Psoas muscle (tissue), 8 donors: Measurements from ENCODE around the gene SMIM14. TPM values are rescaled to one million over a fixed set of nuclear protein-coding genes. Genes with fewer than 3 reads are reported as not detected.

ENCODE experiments used
- ATAC-seq, 4 donors: fragments of 200-7000 bp; cut with Tn5 transposase; one replicate each; pipeline ENCODE4 v1.9.1; 2020; ENCODE audit warnings: moderate library complexity in 3 of 4, mild to moderate bottlenecking in 2 of 4
- DNase-seq, 2 donors: peaks; one replicate each; pipeline ENCODE4 v3.0.0-alpha.2; 2020
- H3K27ac ChIP-seq: fragments of 200-600 bp; one replicate; pipeline ENCODE4 v1.8.0; 2022
- H3K27me3 ChIP-seq, 3 donors: fragments of 200-600 bp in 1 of 3; one replicate each; pipeline versions ENCODE4 v1.6.1 to v1.8.0; 2013 to 2022; ENCODE audit warnings: low read length in 2 of 3, mild to moderate bottlenecking in 2 of 3, moderate library complexity in 1 of 3; ENCODE audit not compliant: insufficient read depth in 3 of 3
- H3K36me3 ChIP-seq, 2 donors: fragments of 200-600 bp in 1 of 2; one replicate each; pipeline versions ENCODE4 v1.6.1 to v1.8.0; 2013 to 2022; ENCODE audit warnings: low read depth in 1 of 2, mild to moderate bottlenecking in 1 of 2, moderate library complexity in 1 of 2; ENCODE audit not compliant: insufficient read depth in 1 of 2
- H3K4me1 ChIP-seq: fragments of 200-600 bp; one replicate; pipeline ENCODE4 v1.8.0; 2022
- H3K4me3 ChIP-seq: fragments of 200-600 bp; one replicate; pipeline ENCODE4 v1.8.0; 2022; ENCODE audit warnings: mild to moderate bottlenecking
- H3K9me3 ChIP-seq: fragments of 200-600 bp; one replicate; pipeline ENCODE4 v1.8.0; 2022
- WGBS, 3 donors: extraction: QIAGEN DNeasy Blood & Tissue Kit; methylation state at CpG; one replicate each; pipeline versions ENCODE4 v1.1.6 to v1.1.7; 2013; 5-methylcytosine and 5-hydroxymethylcytosine counted together
- intact Hi-C, 2 donors: fragments of 100-400 bp; cut with DNase I; formaldehyde crosslinking; loops; one replicate each; pipeline versions ENCODE4 v1.11.0 to v1.14.2; 2022
- polyA plus RNA-seq, 3 donors: library from polyadenylated mRNA; stranded (reverse); fragments of 200-250 nt; gene quantifications; one replicate each; pipeline ENCODE4 v1.2.3, GENCODE V29; 2013
- total RNA-seq, 4 donors: library from RNA; stranded (reverse); fragmentation: NEBNext Ultra II Directional in 2 of 4; extraction: Animal tissue kit (Norgen Biotek cat#: 25700) in 2 of 4; gene quantifications; one replicate each; pipeline versions ENCODE4 v1.2.1 to v1.2.4, GENCODE V29; 2021 to 2023
- TF ChIP-seq, protein P1 (sequence below): fragments of 200-600 bp; IDR thresholded peaks from one replicate; pipeline ENCODE4 v1.8.0; 2022; ENCODE audit warnings: antibody characterized with exemption
- donor health status: healthy with polysubstance abuse.
- donor health status: DM: no; HTN: no; CAD: no; lungs with moderate emphysema.
- donor health status: Bipolar disorder and iron deficiency.
- donor health status: healthy.
- donor health status: DM: yes; HTN: yes; CAD: no.
- donor health status: DM: no; HTN: no; CAD: no.
- donor health status: DM: no; HTN: no; CAD: no.
- donor health status: DM: yes; HTN: yes; CAD: no.

The SMIM14 gene
- total and polyA plus RNA-seq, 7 donors, result 2.2 to 8.4 (median 6.0) TPM

DNA sequence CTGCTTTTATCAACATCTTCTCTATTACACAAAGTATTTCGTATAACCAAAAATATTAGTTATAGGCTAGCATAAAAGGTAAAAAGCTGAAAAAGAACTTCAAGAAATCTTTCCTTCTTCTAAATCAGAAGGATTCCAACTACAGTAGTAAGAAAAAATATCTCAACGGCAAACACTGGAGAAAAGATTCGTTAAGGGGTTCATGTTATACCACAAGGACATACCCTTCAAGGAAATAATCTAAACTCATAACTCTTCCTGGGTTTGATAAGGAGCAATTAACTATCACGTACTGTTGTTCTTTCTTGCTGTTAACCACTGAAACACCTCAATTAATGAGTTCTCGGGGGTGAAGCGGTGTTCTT is 1.5 kb downstream of the SMIM14 start:
- Histone ChIP-seq H3K27me3 (no peaks in the 10 kb centered on the region), H3K4me3 (peak overlapping the region; percentile 99), H3K9me3 (no peaks in the 10 kb centered on the region), H3K36me3 (peaks cover 0 to 21% of the 10 kb centered on the region in 2 donors), H3K4me1 (peaks cover 32% of the 10 kb centered on the region), H3K27ac (peak overlapping the region; percentile 100)
- TF ChIP-seq, protein P1, sequence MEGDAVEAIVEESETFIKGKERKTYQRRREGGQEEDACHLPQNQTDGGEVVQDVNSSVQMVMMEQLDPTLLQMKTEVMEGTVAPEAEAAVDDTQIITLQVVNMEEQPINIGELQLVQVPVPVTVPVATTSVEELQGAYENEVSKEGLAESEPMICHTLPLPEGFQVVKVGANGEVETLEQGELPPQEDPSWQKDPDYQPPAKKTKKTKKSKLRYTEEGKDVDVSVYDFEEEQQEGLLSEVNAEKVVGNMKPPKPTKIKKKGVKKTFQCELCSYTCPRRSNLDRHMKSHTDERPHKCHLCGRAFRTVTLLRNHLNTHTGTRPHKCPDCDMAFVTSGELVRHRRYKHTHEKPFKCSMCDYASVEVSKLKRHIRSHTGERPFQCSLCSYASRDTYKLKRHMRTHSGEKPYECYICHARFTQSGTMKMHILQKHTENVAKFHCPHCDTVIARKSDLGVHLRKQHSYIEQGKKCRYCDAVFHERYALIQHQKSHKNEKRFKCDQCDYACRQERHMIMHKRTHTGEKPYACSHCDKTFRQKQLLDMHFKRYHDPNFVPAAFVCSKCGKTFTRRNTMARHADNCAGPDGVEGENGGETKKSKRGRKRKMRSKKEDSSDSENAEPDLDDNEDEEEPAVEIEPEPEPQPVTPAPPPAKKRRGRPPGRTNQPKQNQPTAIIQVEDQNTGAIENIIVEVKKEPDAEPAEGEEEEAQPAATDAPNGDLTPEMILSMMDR, result no peak
- intact Hi-C loops, result loop anchor here (2.0 to 5.0 kb wide), 4 partner anchors 110 to 340 kb away; partner anchors contain the start of genes UGDH (in 2 of the 2), LIAS (in 1 of the 2), PDS5A (in 1 of the 2) and RPL9 (in 1 of the 2)
- DNase-seq (no peak), ATAC-seq (no peak)
- 1 to 3% (median 2%) methylated on average over 6 of the region's 6 CpGs for WGBS, 3 donors

DNA sequence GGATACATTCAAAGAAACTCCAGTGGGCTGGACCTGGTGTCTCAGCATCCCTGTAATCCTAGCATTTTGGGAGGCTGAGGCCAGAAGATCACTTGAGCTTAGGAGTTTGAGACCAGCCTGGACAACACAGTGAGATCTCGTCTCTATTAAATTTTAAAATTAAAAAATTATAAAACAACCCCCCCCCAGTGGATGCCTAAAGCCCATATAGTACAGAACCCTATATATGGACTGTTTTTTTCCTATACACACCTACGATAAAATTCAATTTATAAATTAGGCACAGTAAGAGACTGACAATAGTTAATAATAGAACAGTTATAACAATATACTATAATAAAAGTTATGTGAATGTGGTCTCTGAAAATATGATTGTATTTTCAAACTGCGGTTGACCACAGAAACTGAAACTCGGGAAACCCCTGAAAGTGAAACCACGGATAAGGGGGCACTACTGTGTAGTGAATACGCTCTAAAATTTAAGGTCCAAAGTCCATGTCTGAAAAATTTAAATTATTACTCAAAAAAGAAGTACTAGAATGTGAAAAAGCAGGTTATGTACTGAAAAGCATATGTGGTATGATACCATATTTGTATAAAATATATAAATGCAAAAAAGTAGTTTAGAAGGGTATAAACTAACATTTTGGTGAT is 2.0 kb downstream of the SMIM14 start:
- H3K27ac ChIP-seq, result peak overlapping the region; percentile 100
- intact Hi-C loops, result loop anchor here (2.0 to 5.0 kb wide), 4 partner anchors 109 to 341 kb away; partner anchors contain the start of genes UGDH (in 2 of the 2), LIAS (in 1 of the 2), PDS5A (in 1 of the 2) and RPL9 (in 1 of the 2)
- TF ChIP-seq, protein P1, result no peak
- H3K27me3 ChIP-seq, result no peaks in the 10 kb centered on the region
- H3K36me3 ChIP-seq, result peaks cover 0 to 21% of the 10 kb centered on the region in 2 donors
- no peak for ATAC-seq
- 3 to 10% (median 5%) methylated on average over 6 of the region's 6 CpGs for WGBS, 3 donors
- peak overlapping the region; percentile 99 for H3K4me3 ChIP-seq
- no peak for DNase-seq
- no peaks in the 10 kb centered on the region for H3K9me3 ChIP-seq
- H3K4me1 ChIP-seq, result peaks cover 32% of the 10 kb centered on the region

DNA sequence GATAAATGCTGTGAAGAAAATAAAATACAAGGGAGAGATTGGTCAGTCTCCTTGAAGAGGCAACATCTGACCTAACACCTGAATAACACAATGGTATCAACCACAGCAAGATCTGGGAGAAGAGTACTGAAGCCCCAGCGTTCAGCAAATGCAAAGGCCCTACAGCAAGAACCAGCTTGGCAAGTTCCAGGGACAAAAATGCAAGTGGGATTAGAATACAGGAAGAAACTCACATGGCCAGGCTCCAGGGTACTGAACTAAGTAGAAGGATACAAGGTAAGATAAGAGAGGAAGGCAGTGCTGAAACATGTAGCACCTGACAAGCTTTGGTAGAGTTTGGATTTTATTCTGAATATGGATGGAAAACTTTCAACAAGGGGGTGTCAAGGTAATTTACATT is 3.6 kb downstream of the SMIM14 start:
- Histone ChIP-seq H3K27ac (no peak overlapping the region), H3K9me3 (no peaks in the 10 kb centered on the region), H3K4me1 (peaks cover 28% of the 10 kb centered on the region), H3K36me3 (peaks cover 0 to 21% of the 10 kb centered on the region in 2 donors), H3K27me3 (no peaks in the 10 kb centered on the region), H3K4me3 (no peak overlapping the region)
- no peak for ATAC-seq
- TF ChIP-seq, protein P1, result no peak
- WGBS, 3 donors, result 52 to 63% (median 52%) methylated on average over 1 of the region's 1 CpG
- DNase-seq, result no peak
- intact Hi-C loops, result loop anchor here (5.0 kb wide), 3 partner anchors 108 to 342 kb away; partner anchors contain the start of genes LIAS (in 1 of the 2), PDS5A (in 1 of the 2), RPL9 (in 1 of the 2) and UGDH (in 1 of the 2)

DNA sequence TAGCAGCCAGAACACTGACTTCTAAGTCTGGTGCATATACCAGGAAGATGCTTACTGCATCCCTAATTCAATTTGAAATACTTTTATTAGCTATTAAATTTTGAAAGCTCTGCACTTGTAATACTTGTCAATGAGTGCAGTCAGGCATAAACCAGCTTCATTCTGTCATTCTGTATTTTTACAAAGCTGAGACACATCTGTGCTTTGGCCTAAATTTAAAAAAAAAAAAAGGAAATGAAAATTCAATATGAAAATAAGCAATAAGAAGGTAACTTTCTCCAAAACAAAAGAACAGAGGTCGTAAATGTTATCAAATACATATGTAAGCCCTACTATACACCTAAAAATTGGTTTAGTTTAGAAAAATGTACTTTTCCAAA is 7.0 kb downstream of the SMIM14 start:
- no peak for ATAC-seq
- intact Hi-C loops, result no loop called here
- Histone ChIP-seq H3K27me3 (no peaks in the 10 kb centered on the region), H3K4me1 (peaks cover 22% of the 10 kb centered on the region), H3K9me3 (no peaks in the 10 kb centered on the region), H3K4me3 (no peak overlapping the region), H3K27ac (no peak overlapping the region), H3K36me3 (peaks cover 0 to 28% of the 10 kb centered on the region in 2 donors)
- TF ChIP-seq, protein P1, result no peak
- no peak for DNase-seq
- WGBS, 3 donors, result 88 to 97% (median 97%) methylated on average over 1 of the region's 1 CpG
